Measurements from ENCODE around the gene ITGB2.

The ITGB2 gene

DNA sequence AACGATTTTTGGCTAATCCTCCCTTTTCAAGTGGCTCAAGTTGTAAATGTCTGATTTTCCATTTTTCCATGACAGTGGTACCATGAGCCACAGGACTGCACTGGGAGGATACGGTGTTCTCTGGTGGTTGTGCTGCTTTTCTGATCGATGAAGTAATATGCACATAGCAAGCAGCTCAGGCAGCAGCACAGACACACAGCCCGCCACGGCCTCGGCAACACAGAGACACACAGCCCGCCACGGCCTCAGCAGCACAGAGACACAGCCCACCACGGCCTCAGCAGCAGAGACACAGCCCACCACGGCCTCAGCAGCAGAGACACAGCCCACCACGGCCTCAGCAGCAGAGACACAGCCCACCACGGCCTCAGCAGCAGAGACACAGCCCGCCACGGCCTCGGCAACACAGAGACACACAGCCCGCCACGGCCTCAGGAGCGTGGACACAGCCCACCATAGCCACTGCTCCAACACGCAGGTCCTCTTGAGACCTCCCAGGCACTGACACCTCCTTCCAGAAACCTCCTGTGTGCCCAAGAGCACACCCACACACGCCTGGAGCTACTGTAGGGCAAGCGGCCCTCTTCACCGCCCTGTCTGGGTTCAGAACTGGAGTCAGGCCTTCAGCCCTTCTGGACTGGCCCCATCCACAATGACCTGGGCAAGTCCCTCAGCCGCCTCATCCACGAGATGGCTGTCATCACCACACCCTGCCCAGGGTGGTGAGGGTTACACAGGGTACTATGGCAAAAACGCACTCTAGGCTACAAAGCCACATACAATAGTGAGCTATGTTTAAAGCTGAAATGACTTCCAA lies 57.6 kb downstream of the ITGB2 start:
- H3K4me3 ChIP-seq (ENCODE audit: low read depth, low read length), result no peak overlapping the region
- TF ChIP-seq, protein P1, sequence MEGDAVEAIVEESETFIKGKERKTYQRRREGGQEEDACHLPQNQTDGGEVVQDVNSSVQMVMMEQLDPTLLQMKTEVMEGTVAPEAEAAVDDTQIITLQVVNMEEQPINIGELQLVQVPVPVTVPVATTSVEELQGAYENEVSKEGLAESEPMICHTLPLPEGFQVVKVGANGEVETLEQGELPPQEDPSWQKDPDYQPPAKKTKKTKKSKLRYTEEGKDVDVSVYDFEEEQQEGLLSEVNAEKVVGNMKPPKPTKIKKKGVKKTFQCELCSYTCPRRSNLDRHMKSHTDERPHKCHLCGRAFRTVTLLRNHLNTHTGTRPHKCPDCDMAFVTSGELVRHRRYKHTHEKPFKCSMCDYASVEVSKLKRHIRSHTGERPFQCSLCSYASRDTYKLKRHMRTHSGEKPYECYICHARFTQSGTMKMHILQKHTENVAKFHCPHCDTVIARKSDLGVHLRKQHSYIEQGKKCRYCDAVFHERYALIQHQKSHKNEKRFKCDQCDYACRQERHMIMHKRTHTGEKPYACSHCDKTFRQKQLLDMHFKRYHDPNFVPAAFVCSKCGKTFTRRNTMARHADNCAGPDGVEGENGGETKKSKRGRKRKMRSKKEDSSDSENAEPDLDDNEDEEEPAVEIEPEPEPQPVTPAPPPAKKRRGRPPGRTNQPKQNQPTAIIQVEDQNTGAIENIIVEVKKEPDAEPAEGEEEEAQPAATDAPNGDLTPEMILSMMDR (IDR thresholded peaks at IDR 0.05; ENCODE audit: borderline replicate concordance, insufficient read depth, low read depth, low read length), result no peak

DNA sequence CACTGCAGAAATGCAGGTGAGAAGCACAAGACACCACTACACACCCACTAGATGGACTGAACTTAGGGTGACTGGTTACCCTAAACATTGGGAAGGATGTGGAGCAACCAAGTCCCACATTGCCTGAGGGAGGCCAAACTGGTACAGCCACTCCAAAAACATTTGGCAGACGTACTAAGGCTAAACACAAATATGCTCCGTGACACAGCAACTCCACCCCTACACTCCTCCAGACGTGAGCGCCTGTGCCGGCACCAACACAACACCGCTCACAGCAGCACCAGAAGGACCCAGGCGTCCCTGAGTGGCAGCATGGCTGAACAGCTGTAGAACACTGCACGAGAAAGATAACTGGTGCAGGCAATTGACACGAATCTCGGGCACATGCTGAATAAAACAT lies 61.9 kb downstream of the ITGB2 start:
- TF ChIP-seq, protein P1 (IDR thresholded peaks at IDR 0.05; ENCODE audit: borderline replicate concordance, insufficient read depth, low read depth, low read length), result no peak
- no peak overlapping the region for H3K4me3 ChIP-seq (ENCODE audit: low read depth, low read length)

DNA sequence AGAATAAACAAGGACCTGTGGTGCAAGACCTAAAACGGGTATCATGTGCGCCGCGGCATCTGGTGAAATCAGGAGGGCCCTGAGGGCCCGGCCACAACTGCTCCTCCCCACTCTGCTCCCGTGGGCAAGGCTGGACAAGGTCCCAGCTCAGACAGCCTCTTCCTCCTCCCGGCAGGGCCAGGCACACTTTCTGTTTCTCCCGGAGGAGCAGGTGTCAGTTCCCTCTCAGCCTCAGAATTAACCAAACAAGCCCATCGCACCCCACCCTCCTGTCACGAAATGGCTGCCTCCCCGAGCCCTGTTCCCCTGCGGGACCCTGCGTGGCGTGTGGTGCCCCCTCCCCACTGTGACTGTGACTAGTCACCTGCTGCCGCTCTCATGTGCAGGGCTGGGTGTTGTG lies 62.4 kb downstream of the ITGB2 start:
- TF ChIP-seq, protein P1 (IDR thresholded peaks at IDR 0.05; ENCODE audit: borderline replicate concordance, insufficient read depth, low read depth, low read length), result no peak
- no peak overlapping the region for H3K4me3 ChIP-seq (ENCODE audit: low read depth, low read length)

DNA sequence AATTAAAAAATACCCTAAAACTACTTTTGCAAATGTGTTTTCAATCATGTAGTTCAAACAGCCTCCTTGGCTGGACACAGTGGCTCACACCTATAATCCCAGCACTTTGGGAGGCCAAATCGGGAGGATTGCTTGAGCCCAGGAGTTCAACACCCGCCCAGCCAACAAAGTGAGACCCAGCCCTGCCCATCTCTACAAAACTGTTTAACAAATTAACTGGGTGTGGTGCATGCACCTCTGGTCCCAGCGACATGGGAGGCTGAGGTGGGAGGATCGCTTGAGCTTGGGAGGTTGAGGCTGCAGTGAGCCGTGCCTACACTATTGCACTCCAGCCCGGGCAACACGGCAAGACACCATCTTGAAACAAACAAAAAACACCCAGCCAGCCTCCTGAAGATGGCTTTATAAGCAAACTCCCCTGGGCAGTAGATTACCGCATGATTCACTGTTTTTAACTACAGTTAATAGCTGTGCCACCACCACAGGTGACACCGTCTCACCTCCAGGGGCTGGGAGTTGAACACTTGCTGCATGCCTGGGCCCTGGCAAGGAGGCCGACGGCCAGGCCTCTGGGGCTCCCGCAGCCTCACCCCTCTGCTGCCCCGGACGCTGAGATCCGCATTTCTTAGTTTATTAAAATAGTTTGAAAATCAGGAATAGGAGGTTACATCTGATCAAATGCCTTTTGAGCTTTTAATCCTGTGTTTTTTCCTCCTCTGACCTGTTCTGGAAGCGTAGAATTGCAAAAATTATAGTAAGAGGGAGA lies 63.4 kb downstream of the ITGB2 start:
- no peak overlapping the region for H3K4me3 ChIP-seq (ENCODE audit: low read depth, low read length)
- TF ChIP-seq, protein P1 (IDR thresholded peaks at IDR 0.05; ENCODE audit: borderline replicate concordance, insufficient read depth, low read depth, low read length), result no peak

DNA sequence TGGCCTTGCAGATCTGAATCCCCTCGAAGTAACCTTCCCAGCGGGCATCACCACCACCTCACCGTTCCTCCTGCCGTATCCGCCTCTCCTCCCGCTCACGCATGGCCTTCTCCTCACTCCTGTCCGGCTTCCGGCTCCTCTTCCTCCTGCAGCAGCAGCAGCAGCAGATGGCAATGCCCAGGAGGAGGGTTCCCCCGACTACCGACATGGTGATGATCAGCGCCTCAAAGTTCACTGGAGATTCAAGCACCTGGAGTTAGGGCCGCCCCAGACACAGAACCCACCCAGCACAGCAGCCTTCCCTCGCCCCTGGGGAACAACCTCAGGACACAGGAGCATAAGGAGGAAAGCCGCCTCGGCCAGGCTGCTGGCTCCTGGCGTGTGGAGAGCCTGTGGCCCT lies 64.6 kb downstream of the ITGB2 start:
- TF ChIP-seq, protein P1 (IDR thresholded peaks at IDR 0.05; ENCODE audit: borderline replicate concordance, insufficient read depth, low read depth, low read length), result no peak
- H3K4me3 ChIP-seq (ENCODE audit: low read depth, low read length), result no peak overlapping the region

DNA sequence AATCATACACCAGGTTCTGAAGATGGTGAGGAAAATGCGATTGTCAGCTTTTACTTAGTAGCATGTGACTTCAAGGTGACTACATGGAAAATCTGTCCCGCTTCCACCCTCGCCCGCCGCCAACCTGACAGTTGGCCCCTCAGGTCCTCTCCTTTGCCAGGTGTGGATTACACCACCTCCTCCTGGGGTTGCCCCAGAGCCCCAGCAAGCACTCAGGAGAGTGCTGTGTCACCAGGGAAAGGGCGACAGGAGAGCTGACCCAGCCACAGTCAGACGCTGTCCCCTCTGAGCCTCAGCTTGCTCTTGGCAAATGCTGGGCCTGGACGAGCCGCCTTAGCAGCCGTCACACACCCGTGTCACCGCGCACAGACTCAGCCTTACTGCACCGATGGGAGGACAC lies 65.1 kb downstream of the ITGB2 start:
- TF ChIP-seq, protein P1 (IDR thresholded peaks at IDR 0.05; ENCODE audit: borderline replicate concordance, insufficient read depth, low read depth, low read length), result no peak
- no peak overlapping the region for H3K4me3 ChIP-seq (ENCODE audit: low read depth, low read length)
